ENCODE measurements around the gene PLS1. TPM values are rescaled to one million over a fixed set of nuclear protein-coding genes. Genes with fewer than 3 reads are reported as not detected.

Gene PLS1
- total and polyA plus RNA-seq, 2 of the 8 experiments (the other 6 are each of a cell fraction or from before 2014, with no cell fraction given), result 18.7 to 44.7 TPM

GRCh38 chr3:142566096-142566495, 30.1 kb upstream of the PLS1 start (continued):
- TF ChIP-seq ATF2 (IDR thresholded peaks at IDR 0.05; ENCODE audit: low read length) (no peak), CBX5 (IDR thresholded peaks at IDR 0.05; ENCODE audit: low read depth, low read length) (no peak), CTBP2 (IDR thresholded peaks at IDR 0.05; ENCODE audit: borderline replicate concordance, insufficient read depth, insufficient read length, low read length) (no peak), BACH1 (IDR thresholded peaks at IDR 0.05; ENCODE audit: low read length) (no peak)
